MM.1S (cell line): ENCODE results near the gene SIRT6.

Experiments
- CTCF ChIP-seq: fragments of 300-600 bp; sonication (generic); IDR thresholded peaks from 2 replicates; pipeline ENCODE4 v1.5.1; 2016; ENCODE audit warnings: antibody characterized with exemption, low read length, mixed read lengths
- EZH2 ChIP-seq: fragments of 300-600 bp; sonication (generic); optimal IDR thresholded peaks from 2 replicates; pipeline ENCODE3; 2017; ENCODE audit warnings: low read depth, mild to moderate bottlenecking, antibody characterized with exemption, low read length, mixed read lengths

GRCh38 chr19:4183967-4184717 lies 1.8 kb upstream of the SIRT6 start:
- TF ChIP-seq CTCF: no peak
- TF ChIP-seq EZH2: no peak
